Left lung (tissue), 10 donors: ENCODE data around the gene PRCD. TPM values are rescaled to one million over a fixed set of nuclear protein-coding genes. Genes with fewer than 3 reads are reported as not detected.
"Not testable (repeated sequence)": the region's sequence is repeated elsewhere in the genome, so short reads cannot be mapped to it uniquely, and the experiment has no call there.

Experiments used
- ATAC-seq: fragments of 200-7000 bp; cut with Tn5 transposase; one replicate; pipeline ENCODE4 v1.9.1; 2020; ENCODE audit warnings: moderate library complexity
- DNase-seq, 4 donors: peaks; one replicate each; pipeline ENCODE4 v3.0.0-alpha.2; 2013 to 2020
- H3K27ac ChIP-seq, 2 donors: fragments of 200-600 bp; sonication (generic) in 1 of 2; one replicate each; pipeline versions ENCODE4 v1.5.0 to v1.8.0; 2020 to 2021
- H3K27me3 ChIP-seq, 2 donors: fragments of 200-600 bp; sonication (generic) in 1 of 2; one replicate each; pipeline versions ENCODE4 v1.5.0 to v1.8.0; 2020 to 2021
- H3K36me3 ChIP-seq, 2 donors: fragments of 200-600 bp; sonication (generic) in 1 of 2; one replicate each; pipeline versions ENCODE4 v1.5.0 to v1.8.0; 2020 to 2021
- H3K4me1 ChIP-seq, 2 donors: fragments of 200-600 bp; one replicate each; pipeline ENCODE4 v1.8.0; 2021
- H3K4me3 ChIP-seq, 2 donors: fragments of 200-600 bp; sonication (generic) in 1 of 2; one replicate each; pipeline versions ENCODE4 v1.5.0 to v1.8.0; 2020 to 2021; ENCODE audit warnings: mild to moderate bottlenecking in 1 of 2
- H3K9me3 ChIP-seq, 2 donors: fragments of 200-600 bp; sonication (generic) in 1 of 2; one replicate each; pipeline versions ENCODE4 v1.5.0 to v1.8.0; 2020 to 2021
- CTCF ChIP-seq, 2 donors: fragments of 200-600 bp; sonication (generic) in 1 of 2; IDR thresholded peaks; one replicate each; pipeline versions ENCODE4 v1.5.0 to v1.8.0; 2021; ENCODE audit warnings: antibody characterized with exemption in 2 of 2
- intact Hi-C, 2 donors: fragments of 100-400 bp; cut with DNase I; formaldehyde crosslinking; loops; one replicate each; pipeline versions ENCODE4 v1.11.2 to v1.14.2; 2022
- polyA plus RNA-seq, 6 donors: library from polyadenylated mRNA; unstranded; fragments of 120-200 nt; gene quantifications; one replicate each; pipeline ENCODE4 v1.2.1, GENCODE V29; 2013; ENCODE audit not compliant: insufficient read length in 6 of 6
- total RNA-seq, 2 donors: library from RNA; stranded (reverse); fragmentation: NEBNext Ultra II Directional; extraction: Animal tissue kit (Norgen Biotek cat#: 25700); gene quantifications; one replicate each; pipeline ENCODE4 v1.2.1, GENCODE V29; 2021
- donor health status: DM: no; HTN: yes; CAD: no.
- donor health status: DM: no; HTN: no; CAD: no.

PRCD gene
- total and polyA plus RNA-seq, 8 donors: 1.3 to 11.4 (median 8.9) TPM

GRCh38 chr17:76530095-76530723 lies 9.6 kb upstream of the PRCD start:
- Histone ChIP-seq H3K36me3 (no peaks in the 10 kb centered on the region), H3K27ac (peak overlapping the region; percentile 80 to 89), H3K9me3 (no peaks in the 10 kb centered on the region), H3K4me3 (no peak overlapping the region), H3K4me1 (peaks cover 38 to 53% of the 10 kb centered on the region in 2 donors), H3K27me3 (no peaks in the 10 kb centered on the region)
- ATAC-seq (peak; percentile 37), DNase-seq (peak in 1 of 4 donors; percentile 71)
- TF ChIP-seq CTCF (IDR thresholded peaks at IDR 0.05): no peak
- intact Hi-C loops: no loop called here

GRCh38 chr17:76530811-76531485 lies 8.9 kb upstream of the PRCD start:
- ATAC-seq: no peak
- H3K27me3 ChIP-seq: peaks cover 0 to 2% of the 10 kb centered on the region in 2 donors
- TF ChIP-seq CTCF (IDR thresholded peaks at IDR 0.05): no peak
- no peak for DNase-seq
- peaks cover 37 to 50% of the 10 kb centered on the region in 2 donors for H3K4me1 ChIP-seq
- intact Hi-C loops: no loop called here
- H3K36me3 ChIP-seq: no peaks in the 10 kb centered on the region
- H3K9me3 ChIP-seq: no peaks in the 10 kb centered on the region
- peak overlapping the region; percentile 80 to 89 for H3K27ac ChIP-seq
- no peak overlapping the region for H3K4me3 ChIP-seq

GRCh38 chr17:76531486-76532038 lies 8.3 kb upstream of the PRCD start:
- intact Hi-C loops: no loop called here
- Histone ChIP-seq H3K4me3 (no peak overlapping the region), H3K36me3 (no peaks in the 10 kb centered on the region), H3K27me3 (peaks cover 0 to 8% of the 10 kb centered on the region in 2 donors), H3K9me3 (no peaks in the 10 kb centered on the region), H3K4me1 (peaks cover 37 to 46% of the 10 kb centered on the region in 2 donors), H3K27ac (peak overlapping the region in 1 of 2 donors; percentile 80)
- no peak for DNase-seq
- TF ChIP-seq CTCF (IDR thresholded peaks at IDR 0.05): no peak
- ATAC-seq: no peak

GRCh38 chr17:76532072-76532651 lies 7.7 kb upstream of the PRCD start:
- intact Hi-C loops: no loop called here
- Histone ChIP-seq H3K27ac (peak overlapping the region in 1 of 2 donors; percentile 80), H3K36me3 (no peaks in the 10 kb centered on the region), H3K4me1 (peaks cover 37 to 43% of the 10 kb centered on the region in 2 donors), H3K9me3 (no peaks in the 10 kb centered on the region), H3K4me3 (no peak overlapping the region), H3K27me3 (peaks cover 0 to 14% of the 10 kb centered on the region in 2 donors)
- no peak for TF ChIP-seq CTCF (IDR thresholded peaks at IDR 0.05)
- DNase-seq: no peak
- ATAC-seq: no peak

- ATAC-seq, H3K27ac ChIP-seq, H3K36me3 ChIP-seq, H3K4me3 ChIP-seq, H3K9me3 ChIP-seq, intact Hi-C loops: not testable (repeated sequence)
- Histone ChIP-seq H3K4me1 (peaks cover 27 to 39% of the 10 kb centered on the region in 2 donors), H3K27me3 (peaks cover 10 to 29% of the 10 kb centered on the region in 2 donors)
- DNase-seq: peak in 1 of 4 donors; percentile 37
Observed at GRCh38 chr17:76533640-76534359, 6.0 kb upstream of the PRCD start.
